Inflammatory macrophage (primary cell): Measurements from ENCODE around the gene TTBK2.
"Not testable (repeated sequence)": the region's sequence is repeated elsewhere in the genome, so short reads cannot be mapped to it uniquely, and the experiment has no call there.

ENCODE experiments used
- DNase-seq, 2 donors: peaks; one replicate each; pipeline ENCODE4 v3.0.0-alpha.2; 2020 to 2022
- total RNA-seq, 18 experiments: gene quantifications; one replicate each; lab custom pipeline; 2026; ENCODE audit warnings: mixed read lengths in 6 of 18, inconsistent platforms in 2 of 18; lab: John Stamatoyannopoulos, UW

Gene TTBK2
- total RNA-seq = 3.4 to 39.3 (median 15.5) reads per million in 18 experiments

DNA sequence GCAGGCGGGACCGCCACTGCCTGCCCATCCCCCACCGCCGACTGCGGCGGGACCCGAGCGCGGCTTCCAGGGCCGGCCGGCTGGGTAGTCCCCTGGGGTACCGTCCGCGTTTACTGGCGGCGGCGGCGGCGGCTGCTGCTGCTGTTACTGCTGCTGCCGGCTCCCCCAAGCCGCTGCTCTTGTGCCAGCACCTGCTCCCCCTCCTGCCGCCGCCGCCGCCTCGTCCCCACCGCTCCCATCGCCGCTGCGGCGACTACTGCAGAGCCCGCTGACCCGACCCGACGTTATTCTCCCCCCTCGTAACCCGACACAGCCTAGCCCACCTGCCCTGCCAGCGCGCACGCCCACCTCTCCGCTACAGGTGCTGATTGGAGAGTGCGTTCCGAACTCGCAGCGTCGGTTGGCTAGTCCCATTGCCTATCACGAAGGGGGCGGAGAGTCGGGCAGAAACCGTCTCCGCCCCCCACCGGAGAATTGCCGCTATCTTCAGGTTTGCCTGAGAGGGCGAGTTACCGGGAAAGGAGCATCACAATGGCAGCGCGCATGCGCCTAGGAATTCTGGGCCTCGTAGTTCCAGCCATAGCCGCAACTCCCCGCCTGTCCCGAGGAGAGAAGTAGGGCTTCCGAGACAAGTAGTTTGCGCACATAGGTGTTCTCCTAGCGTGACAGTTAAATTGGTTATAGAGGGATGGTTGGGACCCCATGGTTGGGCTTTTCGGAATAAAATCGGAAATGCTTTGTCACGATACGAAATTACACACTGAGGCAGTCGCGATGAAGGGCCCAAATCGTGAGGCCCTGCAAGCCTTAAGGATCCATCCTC is at the start of gene TTBK2:
TSS of gene TTBK2 (minus strand) at position 260 of the 823 bp plus-strand sequence. CDS start 42,161 bp downstream, outside the sequence.
- peak; percentile 98 to 99 for DNase-seq

DNA sequence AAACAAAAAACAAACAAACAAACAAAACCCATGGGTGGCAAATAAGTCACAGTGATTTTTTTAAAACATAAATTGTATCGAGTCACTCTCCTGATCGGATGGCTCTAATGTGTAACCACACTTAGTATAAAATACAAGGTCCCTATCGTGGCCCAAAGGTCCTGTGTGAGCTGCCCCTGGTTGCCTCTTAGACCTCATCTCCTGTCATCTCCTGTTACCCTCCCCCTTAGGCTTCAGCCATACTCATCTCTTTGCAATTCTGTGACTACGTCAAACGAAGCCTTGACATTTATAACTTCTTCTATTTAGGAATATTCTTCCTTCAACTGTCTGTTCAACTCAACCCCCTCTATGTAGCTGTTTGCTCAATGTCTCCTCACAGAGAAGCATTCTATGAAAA is 43.9 kb upstream of the TTBK2 start:
- DNase-seq = no peak

GRCh38 chr15:42955518-42955917 is 34.9 kb upstream of the TTBK2 start:
- no peak for DNase-seq

DNA sequence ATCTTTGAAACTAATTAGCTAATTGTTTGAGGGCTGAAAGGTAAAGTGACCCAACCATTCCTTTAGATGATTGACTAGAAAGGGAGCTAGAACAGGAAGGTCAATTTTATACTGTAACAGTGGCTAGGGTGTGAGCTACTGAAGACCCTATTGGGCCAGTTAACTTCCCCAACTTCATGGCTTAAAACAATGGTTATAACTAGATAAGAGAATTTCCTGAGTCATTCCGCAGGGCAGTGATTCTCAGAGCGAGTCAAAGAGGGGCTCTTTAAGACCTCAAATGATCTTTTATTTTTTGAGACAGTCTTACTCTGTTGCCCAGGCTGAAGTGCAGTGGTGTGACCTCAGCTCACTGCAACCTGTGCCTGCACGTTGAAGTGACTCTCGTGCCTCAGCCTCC is 33.7 kb upstream of the TTBK2 start:
- DNase-seq = no peak

- DNase-seq = not testable (repeated sequence)
Measured at GRCh38 chr15:42948898-42949297, 28.3 kb upstream of the TTBK2 start.

- no peak for DNase-seq
Measured at GRCh38 chr15:42940527-42940926, 19.9 kb upstream of the TTBK2 start.

DNA sequence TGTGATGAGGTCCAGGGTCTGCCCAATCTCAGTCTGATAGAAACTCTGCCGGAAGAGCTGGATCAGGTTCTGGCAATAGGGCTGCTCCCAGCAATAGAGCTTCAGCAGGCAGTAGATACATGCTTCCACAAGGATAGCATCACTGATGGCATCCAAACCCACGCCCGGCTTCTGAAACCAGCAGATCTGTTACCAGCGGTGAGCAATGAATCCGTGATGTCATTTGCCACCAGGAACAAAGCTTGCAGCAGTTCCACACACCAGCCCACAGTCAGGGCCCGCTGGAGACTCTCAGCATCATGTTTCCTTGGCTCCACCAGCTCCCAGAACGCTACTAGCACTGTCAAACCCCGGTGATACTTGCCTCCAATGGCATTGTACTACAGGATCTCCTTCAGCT is 19.3 kb upstream of the TTBK2 start:
- no peak for DNase-seq

- DNase-seq = no peak
Measured at GRCh38 chr15:42937143-42937542, 16.6 kb upstream of the TTBK2 start.

- DNase-seq = no peak
Measured at GRCh38 chr15:42933886-42934667, 13.5 kb upstream of the TTBK2 start.

- DNase-seq = no peak
Measured at GRCh38 chr15:42932833-42933515, 12.4 kb upstream of the TTBK2 start.

- no peak for DNase-seq
Measured at GRCh38 chr15:42931702-42932486, 11.3 kb upstream of the TTBK2 start.

GRCh38 chr15:42929306-42929848 is 8.8 kb upstream of the TTBK2 start:
- no peak for DNase-seq

GRCh38 chr15:42921342-42921731 is 759 bp upstream of the TTBK2 start:
- peak in 1 of 2 donors; percentile 17 for DNase-seq

DNA sequence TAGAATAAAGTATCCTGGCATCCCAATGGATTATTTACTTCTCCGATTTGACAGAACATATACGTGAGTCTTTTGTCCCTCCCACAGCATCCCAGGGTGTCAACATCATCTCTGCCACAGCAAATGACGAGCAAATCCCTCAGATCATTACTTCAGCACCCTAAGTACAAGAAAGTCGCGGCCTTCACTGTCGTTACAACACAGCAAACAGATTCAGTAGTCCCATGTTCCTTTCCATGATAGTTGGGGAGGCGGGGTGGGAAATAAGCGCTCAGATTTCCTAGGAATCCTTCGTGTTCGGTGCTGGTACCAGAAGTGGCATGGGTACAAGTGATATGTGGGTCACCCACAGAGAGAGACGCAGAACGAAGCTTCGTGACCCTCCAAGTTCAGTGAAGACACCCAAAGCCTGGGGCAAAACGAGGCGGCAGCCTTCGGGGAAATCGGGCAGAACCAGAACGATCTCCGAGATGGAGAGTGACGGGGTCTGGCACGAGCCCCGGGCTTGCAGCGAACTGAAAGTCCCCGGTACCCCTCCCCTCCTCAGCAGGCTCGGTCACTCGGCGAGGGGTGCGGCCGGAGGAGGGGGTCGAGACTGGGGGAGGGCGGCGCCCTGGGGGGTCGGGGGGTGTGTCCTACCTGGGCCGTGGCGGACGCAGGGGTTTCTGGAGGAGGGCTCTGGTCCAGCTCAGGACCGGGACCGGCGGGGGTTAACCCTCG is 619 bp downstream of the TTBK2 start:
- peak; percentile 70 to 79 for DNase-seq

GRCh38 chr15:42919308-42919707 is 1.3 kb downstream of the TTBK2 start:
- DNase-seq = no peak

GRCh38 chr15:42918047-42918446 is 2.5 kb downstream of the TTBK2 start:
- no peak for DNase-seq

- DNase-seq = peak in 1 of 2 donors; percentile 60
Measured at GRCh38 chr15:42915654-42916315, 4.8 kb downstream of the TTBK2 start.

GRCh38 chr15:42914728-42915497 is 5.7 kb downstream of the TTBK2 start:
- DNase-seq = peak in 1 of 2 donors; percentile 18

GRCh38 chr15:42911058-42911592 is 9.5 kb downstream of the TTBK2 start:
- no peak for DNase-seq

- DNase-seq = no peak
Measured at GRCh38 chr15:42908538-42908937, 12.0 kb downstream of the TTBK2 start.
